ENCODE measurements around the gene ADPRHL1. TPM values are rescaled to one million over a fixed set of nuclear protein-coding genes. Genes with fewer than 3 reads are reported as not detected.

The ADPRHL1 gene
- total RNA-seq, 1 experiment from 2014 or later = 2.7 TPM

DNA sequence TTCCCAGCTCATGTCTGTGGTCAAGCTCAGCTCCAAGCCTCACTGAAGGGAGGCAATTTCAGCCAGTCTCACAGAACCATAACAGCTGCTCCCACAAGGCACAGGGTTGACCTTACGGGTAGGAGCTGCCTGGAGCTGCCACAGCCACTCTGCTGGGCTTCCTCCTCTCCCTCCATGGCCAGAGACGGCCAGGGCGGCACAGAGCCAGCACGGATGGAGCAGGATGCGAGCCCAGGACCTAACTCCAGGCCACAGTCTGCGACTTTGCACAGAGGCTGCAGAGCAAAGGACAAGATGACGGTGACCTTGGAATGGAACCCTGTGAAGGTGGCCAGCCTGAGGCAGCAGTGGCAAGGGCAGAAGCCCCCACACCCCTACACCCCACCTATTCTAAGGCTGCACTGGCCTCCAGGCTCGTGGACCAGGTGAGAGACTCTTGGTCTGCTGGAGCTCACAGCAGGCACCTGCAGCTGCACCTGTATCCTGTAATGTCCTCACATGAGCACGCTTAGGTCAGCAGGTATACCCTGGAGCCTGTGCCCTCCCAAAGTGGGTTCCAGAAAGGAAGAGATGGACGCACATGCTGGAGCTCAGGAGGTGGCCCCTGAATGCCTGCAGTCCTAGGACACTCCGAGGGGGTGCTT, 29.6 kb downstream of the ADPRHL1 start:
- Mint-ChIP-seq H3K4me3 (no peak overlapping the region), H3K27ac (no peak overlapping the region), H3K9me3 (no peaks in the 10 kb centered on the region), H3K27me3 (ENCODE audit: low read depth) (peaks cover 2% of the 10 kb centered on the region; the same call in 1 of the 2 replicates), H3K4me1 (peaks cover 0 to 3% of the 10 kb centered on the region in 2 experiments; a peak in 1 of 4 replicates), H3K36me3 (ENCODE audit: insufficient read depth in 1 of 3, low read depth in 3 of 3) (no peaks in the 10 kb centered on the region; a peak in 1 of 7 replicates)
- WGBS (ENCODE audit: extremely low coverage, insufficient read length, low lambda C conversion rate) = no CpG with 5 or more reads among the region's 11 CpGs
- no peaks in the 10 kb centered on the region for H3K79me2 ChIP-seq (ENCODE audit: insufficient read depth, low read length)
- no peak overlapping the region for H4K91ac ChIP-seq (ENCODE audit: insufficient read length, low read depth, low read length)
- no peak overlapping the region for H2BK5ac ChIP-seq (ENCODE audit: insufficient read length, low read length)
- no peak overlapping the region for H4K5ac ChIP-seq (ENCODE audit: insufficient read length, low read depth, low read length)
- no peak overlapping the region for H3K4me2 ChIP-seq (ENCODE audit: insufficient read depth, insufficient read length, low read length)
- H3K9ac ChIP-seq (ENCODE audit: extremely low read depth, insufficient read length, low read length) = no peak overlapping the region
- no peaks in the 10 kb centered on the region for H3K23me2 ChIP-seq (ENCODE audit: insufficient read length, low read depth, low read length, poor library complexity, severe bottlenecking)
- TF ChIP-seq, protein P1, sequence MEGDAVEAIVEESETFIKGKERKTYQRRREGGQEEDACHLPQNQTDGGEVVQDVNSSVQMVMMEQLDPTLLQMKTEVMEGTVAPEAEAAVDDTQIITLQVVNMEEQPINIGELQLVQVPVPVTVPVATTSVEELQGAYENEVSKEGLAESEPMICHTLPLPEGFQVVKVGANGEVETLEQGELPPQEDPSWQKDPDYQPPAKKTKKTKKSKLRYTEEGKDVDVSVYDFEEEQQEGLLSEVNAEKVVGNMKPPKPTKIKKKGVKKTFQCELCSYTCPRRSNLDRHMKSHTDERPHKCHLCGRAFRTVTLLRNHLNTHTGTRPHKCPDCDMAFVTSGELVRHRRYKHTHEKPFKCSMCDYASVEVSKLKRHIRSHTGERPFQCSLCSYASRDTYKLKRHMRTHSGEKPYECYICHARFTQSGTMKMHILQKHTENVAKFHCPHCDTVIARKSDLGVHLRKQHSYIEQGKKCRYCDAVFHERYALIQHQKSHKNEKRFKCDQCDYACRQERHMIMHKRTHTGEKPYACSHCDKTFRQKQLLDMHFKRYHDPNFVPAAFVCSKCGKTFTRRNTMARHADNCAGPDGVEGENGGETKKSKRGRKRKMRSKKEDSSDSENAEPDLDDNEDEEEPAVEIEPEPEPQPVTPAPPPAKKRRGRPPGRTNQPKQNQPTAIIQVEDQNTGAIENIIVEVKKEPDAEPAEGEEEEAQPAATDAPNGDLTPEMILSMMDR (conservative IDR thresholded peaks at IDR 0.05) = no peak
- no peak overlapping the region for H2AFZ ChIP-seq (ENCODE audit: low read length)
- H2AK5ac ChIP-seq (ENCODE audit: insufficient read length, low read length) = no peak overlapping the region
- no peaks in the 10 kb centered on the region for H4K20me1 ChIP-seq (ENCODE audit: control insufficient read depth, insufficient read depth, insufficient read length)
- H3K9me3 ChIP-seq (ENCODE audit: control insufficient read depth, low read depth, low read length) = no peaks in the 10 kb centered on the region
- H4K8ac ChIP-seq (replicated peaks; ENCODE audit: insufficient read length, low read depth, low read length) = no peak overlapping the region
- H2BK20ac ChIP-seq (ENCODE audit: low read depth, low read length, poor library complexity, severe bottlenecking) = no peak overlapping the region
- no peak for DNase-seq
- no peak overlapping the region for H2BK120ac ChIP-seq (ENCODE audit: low read depth, low read length, poor library complexity, severe bottlenecking)
- H3K56ac ChIP-seq (ENCODE audit: insufficient read length, low read depth, low read length) = no peak overlapping the region
- H3K23ac ChIP-seq (ENCODE audit: insufficient read length, low read depth, low read length) = no peak overlapping the region
- H3K27ac ChIP-seq (ENCODE audit: insufficient read length, low read depth, low read length) = no peak overlapping the region
- H2BK15ac ChIP-seq (ENCODE audit: low read depth, low read length) = no peak overlapping the region
- H2BK12ac ChIP-seq (ENCODE audit: insufficient read length, low read depth, low read length) = no peak overlapping the region
- H3K4me1 ChIP-seq (ENCODE audit: insufficient read depth, low read length) = no peaks in the 10 kb centered on the region
- no peak overlapping the region for H3K14ac ChIP-seq (ENCODE audit: insufficient read depth, low read length)
- H3K27me3 ChIP-seq (ENCODE audit: insufficient read depth, low read length) = no peaks in the 10 kb centered on the region
- H3K18ac ChIP-seq (ENCODE audit: insufficient read length, low read depth, low read length) = no peak overlapping the region
- no peaks in the 10 kb centered on the region for H3K79me1 ChIP-seq (ENCODE audit: insufficient read depth, low read depth, low read length, poor library complexity, severe bottlenecking)
- H3K4ac ChIP-seq (ENCODE audit: low read depth, low read length) = no peak overlapping the region
- no peak overlapping the region for H3T11ph ChIP-seq (ENCODE audit: low read length)
